Stimulated activated naive CD8-positive, alpha-beta T cell treated with anti-CD3 and anti-CD28 coated beads, Interleukin-15, Interleukin-2, amounts not matched to agents 100 ng/mL and 50 ng/mL, for 24 hours (primary cell): ENCODE measurements around the gene HINT2.

Source experiments
- H3K27ac Mint-ChIP-seq: one replicate; pipeline ENCODE4 v1.8.0; 2021; ENCODE audit warnings: mild to moderate bottlenecking, mixed read lengths
- H3K27me3 Mint-ChIP-seq: one replicate; pipeline ENCODE4 v1.8.0; 2021; ENCODE audit warnings: mixed read lengths
- H3K36me3 Mint-ChIP-seq: one replicate; pipeline ENCODE4 v1.8.0; 2021; ENCODE audit warnings: low read depth, mixed read lengths
- H3K4me1 Mint-ChIP-seq: one replicate; pipeline ENCODE4 v1.8.0; 2021; ENCODE audit warnings: low read depth, mixed read lengths
- H3K4me3 Mint-ChIP-seq: one replicate; pipeline ENCODE4 v1.8.0; 2021; ENCODE audit warnings: mild to moderate bottlenecking, mixed read lengths
- H3K9me3 Mint-ChIP-seq: one replicate; pipeline ENCODE4 v1.8.0; 2021; ENCODE audit warnings: mixed read lengths

The HINT2 gene

GRCh38 chr9:35845824-35846771 lies 31.3 kb upstream of the HINT2 start:
- H3K9me3 Mint-ChIP-seq: no peaks in the 10 kb centered on the region
- no peak overlapping the region for H3K4me3 Mint-ChIP-seq
- no peaks in the 10 kb centered on the region for H3K27me3 Mint-ChIP-seq
- H3K27ac Mint-ChIP-seq: peak overlapping the region; percentile 43
- H3K4me1 Mint-ChIP-seq: peaks cover 43% of the 10 kb centered on the region
- H3K36me3 Mint-ChIP-seq: no peaks in the 10 kb centered on the region

GRCh38 chr9:35844628-35845270 lies 29.9 kb upstream of the HINT2 start:
- H3K27ac Mint-ChIP-seq: no peak overlapping the region
- no peak overlapping the region for H3K4me3 Mint-ChIP-seq
- no peaks in the 10 kb centered on the region for H3K27me3 Mint-ChIP-seq
- no peaks in the 10 kb centered on the region for H3K36me3 Mint-ChIP-seq
- H3K9me3 Mint-ChIP-seq: no peaks in the 10 kb centered on the region
- peaks cover 50% of the 10 kb centered on the region for H3K4me1 Mint-ChIP-seq

GRCh38 chr9:35842795-35843194 lies 28.0 kb upstream of the HINT2 start:
- H3K9me3 Mint-ChIP-seq: no peaks in the 10 kb centered on the region
- H3K4me3 Mint-ChIP-seq: no peak overlapping the region
- H3K4me1 Mint-ChIP-seq: peaks cover 39% of the 10 kb centered on the region
- H3K36me3 Mint-ChIP-seq: no peaks in the 10 kb centered on the region
- no peaks in the 10 kb centered on the region for H3K27me3 Mint-ChIP-seq
- no peak overlapping the region for H3K27ac Mint-ChIP-seq

GRCh38 chr9:35842020-35842745 lies 27.3 kb upstream of the HINT2 start:
- H3K27ac Mint-ChIP-seq: no peak overlapping the region
- H3K9me3 Mint-ChIP-seq: no peaks in the 10 kb centered on the region
- no peaks in the 10 kb centered on the region for H3K27me3 Mint-ChIP-seq
- H3K4me3 Mint-ChIP-seq: no peak overlapping the region
- no peaks in the 10 kb centered on the region for H3K36me3 Mint-ChIP-seq
- H3K4me1 Mint-ChIP-seq: peaks cover 32% of the 10 kb centered on the region

GRCh38 chr9:35841645-35841900 lies 26.7 kb upstream of the HINT2 start:
- Mint-ChIP-seq H3K36me3 (no peaks in the 10 kb centered on the region), H3K4me3 (no peak overlapping the region), H3K27me3 (no peaks in the 10 kb centered on the region), H3K9me3 (no peaks in the 10 kb centered on the region), H3K27ac (no peak overlapping the region), H3K4me1 (peaks cover 26% of the 10 kb centered on the region)

- no peaks in the 10 kb centered on the region for H3K27me3 Mint-ChIP-seq
- no peaks in the 10 kb centered on the region for H3K9me3 Mint-ChIP-seq
- H3K27ac Mint-ChIP-seq: no peak overlapping the region
- H3K36me3 Mint-ChIP-seq: no peaks in the 10 kb centered on the region
- no peak overlapping the region for H3K4me3 Mint-ChIP-seq
- H3K4me1 Mint-ChIP-seq: peaks cover 26% of the 10 kb centered on the region
Observed at GRCh38 chr9:35840881-35841644, 26.2 kb upstream of the HINT2 start.

GRCh38 chr9:35839926-35840325 lies 25.1 kb upstream of the HINT2 start:
- Mint-ChIP-seq H3K27me3 (no peaks in the 10 kb centered on the region), H3K4me3 (no peak overlapping the region), H3K27ac (no peak overlapping the region), H3K36me3 (no peaks in the 10 kb centered on the region), H3K9me3 (no peaks in the 10 kb centered on the region), H3K4me1 (peaks cover 16% of the 10 kb centered on the region)

GRCh38 chr9:35836595-35836994 lies 21.8 kb upstream of the HINT2 start:
- H3K36me3 Mint-ChIP-seq: no peaks in the 10 kb centered on the region
- H3K9me3 Mint-ChIP-seq: no peaks in the 10 kb centered on the region
- H3K27me3 Mint-ChIP-seq: no peaks in the 10 kb centered on the region
- H3K4me3 Mint-ChIP-seq: no peak overlapping the region
- H3K4me1 Mint-ChIP-seq: peaks cover 18% of the 10 kb centered on the region
- no peak overlapping the region for H3K27ac Mint-ChIP-seq

GRCh38 chr9:35835766-35836165 lies 20.9 kb upstream of the HINT2 start:
- Mint-ChIP-seq H3K9me3 (no peaks in the 10 kb centered on the region), H3K27me3 (no peaks in the 10 kb centered on the region), H3K4me1 (peaks cover 18% of the 10 kb centered on the region), H3K27ac (peak overlapping the region; percentile 11), H3K4me3 (no peak overlapping the region), H3K36me3 (no peaks in the 10 kb centered on the region)

GRCh38 chr9:35835216-35835632 lies 20.4 kb upstream of the HINT2 start:
- no peak overlapping the region for H3K27ac Mint-ChIP-seq
- H3K36me3 Mint-ChIP-seq: no peaks in the 10 kb centered on the region
- peaks cover 17% of the 10 kb centered on the region for H3K4me1 Mint-ChIP-seq
- no peak overlapping the region for H3K4me3 Mint-ChIP-seq
- H3K9me3 Mint-ChIP-seq: no peaks in the 10 kb centered on the region
- H3K27me3 Mint-ChIP-seq: no peaks in the 10 kb centered on the region

GRCh38 chr9:35834260-35835215 lies 19.7 kb upstream of the HINT2 start:
- peaks cover 20% of the 10 kb centered on the region for H3K4me1 Mint-ChIP-seq
- no peaks in the 10 kb centered on the region for H3K27me3 Mint-ChIP-seq
- H3K4me3 Mint-ChIP-seq: no peak overlapping the region
- H3K27ac Mint-ChIP-seq: no peak overlapping the region
- H3K36me3 Mint-ChIP-seq: no peaks in the 10 kb centered on the region
- no peaks in the 10 kb centered on the region for H3K9me3 Mint-ChIP-seq

- Mint-ChIP-seq H3K27ac (no peak overlapping the region), H3K4me3 (no peak overlapping the region), H3K9me3 (no peaks in the 10 kb centered on the region), H3K36me3 (no peaks in the 10 kb centered on the region), H3K4me1 (peaks cover 31% of the 10 kb centered on the region), H3K27me3 (no peaks in the 10 kb centered on the region)
Observed at GRCh38 chr9:35832814-35833213, 18.0 kb upstream of the HINT2 start.

GRCh38 chr9:35831040-35831439 lies 16.2 kb upstream of the HINT2 start:
- no peak overlapping the region for H3K4me3 Mint-ChIP-seq
- no peaks in the 10 kb centered on the region for H3K36me3 Mint-ChIP-seq
- H3K4me1 Mint-ChIP-seq: peaks cover 33% of the 10 kb centered on the region
- no peaks in the 10 kb centered on the region for H3K27me3 Mint-ChIP-seq
- H3K27ac Mint-ChIP-seq: no peak overlapping the region
- no peaks in the 10 kb centered on the region for H3K9me3 Mint-ChIP-seq

- Mint-ChIP-seq H3K4me1 (peaks cover 34% of the 10 kb centered on the region), H3K9me3 (no peaks in the 10 kb centered on the region), H3K4me3 (peak overlapping the region; percentile 73), H3K27ac (peak overlapping the region; percentile 55), H3K27me3 (no peaks in the 10 kb centered on the region), H3K36me3 (no peaks in the 10 kb centered on the region)
Observed at GRCh38 chr9:35829764-35830096, 14.9 kb upstream of the HINT2 start.
